Stimulated activated CD4-positive, alpha-beta T cell treated with anti-CD3 and anti-CD28 coated beads, TNF-alpha, amount 100 ng/mL, for 4 hours (primary cell): ENCODE results near the gene EIF4G3.
"Not testable (repeated sequence)": the region's sequence is repeated elsewhere in the genome, so short reads cannot be mapped to it uniquely, and the experiment has no call there.

ENCODE experiments used
- DNase-seq, 3 experiments: peaks; one replicate each; pipeline ENCODE4 v3.0.0-alpha.2; 2020; ENCODE audit warnings: low read depth in 3 of 3

Gene EIF4G3

GRCh38 chr1:20882837-20883236 lies 293.9 kb downstream of the EIF4G3 start:
- no peak for DNase-seq

DNA sequence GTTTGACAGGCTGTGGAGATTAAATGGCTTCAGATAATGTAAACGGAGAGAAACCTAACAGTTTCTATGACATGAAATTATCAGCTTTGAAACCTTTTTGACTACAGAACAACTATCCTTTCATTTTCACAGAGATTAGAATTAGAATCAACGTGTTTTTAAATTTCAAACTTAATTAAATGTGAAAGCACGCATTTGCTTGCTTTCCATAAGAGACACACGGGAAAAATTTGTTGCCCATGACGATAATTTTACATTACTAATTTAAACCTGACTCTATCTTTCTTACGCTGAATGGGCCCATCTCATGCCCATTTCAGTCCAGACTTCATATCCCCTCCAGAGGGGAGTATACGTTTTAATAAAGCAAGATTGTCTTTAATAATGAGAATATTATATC lies 297.9 kb downstream of the EIF4G3 start:
- no peak for DNase-seq

DNA sequence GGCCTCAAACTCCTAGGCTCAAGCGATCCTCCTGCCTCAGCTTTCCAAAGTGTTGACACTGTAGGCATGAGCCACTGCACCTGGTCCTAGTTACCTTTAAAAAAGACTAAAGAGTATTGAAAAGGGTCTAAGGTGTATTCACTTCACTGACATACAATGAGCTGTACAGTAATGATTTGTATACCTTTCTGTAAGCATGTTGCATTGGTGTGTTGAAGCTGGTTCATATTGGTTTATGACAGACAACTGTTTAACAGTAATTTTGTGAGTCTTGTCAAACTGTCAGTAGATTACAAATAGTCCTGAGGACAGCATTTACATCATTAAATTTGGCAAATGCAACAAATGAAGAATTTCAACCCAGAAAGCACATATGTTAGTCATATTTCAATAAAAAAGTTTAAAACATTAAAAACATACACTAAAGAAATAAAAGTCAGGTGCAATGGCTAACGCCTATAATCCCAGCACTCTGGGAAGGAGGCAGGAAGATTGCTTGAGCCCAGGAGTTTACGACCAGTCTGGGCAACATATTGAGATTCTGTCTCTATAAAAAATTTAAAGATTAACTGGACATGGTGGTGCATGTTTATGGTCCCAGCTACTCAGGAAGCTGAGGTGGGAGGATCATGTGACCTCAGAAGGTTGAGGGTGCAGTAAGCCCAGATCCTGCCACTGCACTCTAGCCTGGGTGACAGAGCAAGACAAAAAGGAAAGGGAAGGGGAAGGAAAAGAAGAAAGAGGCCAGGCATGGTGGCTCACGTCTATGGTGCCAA lies 301.3 kb downstream of the EIF4G3 start:
- no peak for DNase-seq

DNA sequence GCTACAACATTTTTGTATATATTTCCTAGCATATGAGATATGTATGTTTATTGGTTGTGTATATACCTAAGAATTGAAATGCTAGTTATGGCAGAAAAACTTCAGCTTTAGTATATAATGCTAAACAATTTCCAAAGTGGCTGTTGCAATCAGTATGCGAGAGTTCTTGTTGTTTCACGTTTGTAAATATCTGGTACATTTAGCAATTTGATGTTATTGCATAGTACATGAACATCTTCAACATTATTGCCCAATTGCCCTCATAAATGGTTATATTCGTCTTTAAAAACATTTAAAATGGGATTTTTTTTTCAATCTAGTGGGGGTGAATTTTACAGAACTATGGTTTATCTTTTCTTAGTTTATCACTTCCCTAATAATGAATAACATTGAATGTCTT lies 303.4 kb downstream of the EIF4G3 start:
- no peak for DNase-seq

DNA sequence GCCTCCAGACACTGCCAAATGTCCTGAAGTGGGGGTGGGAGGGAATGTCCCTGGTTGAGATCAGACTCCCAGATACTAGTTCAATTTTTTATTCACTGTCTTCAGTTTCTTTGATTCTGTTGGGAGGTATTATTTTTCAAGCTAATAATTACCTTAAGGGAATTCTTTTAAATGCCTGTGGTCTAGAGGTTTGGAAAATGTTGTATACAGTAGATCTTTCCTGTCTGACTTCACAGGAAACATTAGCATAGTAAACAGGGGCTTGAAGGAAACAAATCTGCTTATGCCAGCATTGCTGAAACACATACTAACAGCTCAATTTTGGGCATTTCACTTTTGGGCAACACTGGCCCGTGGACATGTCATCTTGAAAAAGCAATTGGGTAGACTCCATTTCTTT lies 305.3 kb downstream of the EIF4G3 start:
- no peak for DNase-seq

DNA sequence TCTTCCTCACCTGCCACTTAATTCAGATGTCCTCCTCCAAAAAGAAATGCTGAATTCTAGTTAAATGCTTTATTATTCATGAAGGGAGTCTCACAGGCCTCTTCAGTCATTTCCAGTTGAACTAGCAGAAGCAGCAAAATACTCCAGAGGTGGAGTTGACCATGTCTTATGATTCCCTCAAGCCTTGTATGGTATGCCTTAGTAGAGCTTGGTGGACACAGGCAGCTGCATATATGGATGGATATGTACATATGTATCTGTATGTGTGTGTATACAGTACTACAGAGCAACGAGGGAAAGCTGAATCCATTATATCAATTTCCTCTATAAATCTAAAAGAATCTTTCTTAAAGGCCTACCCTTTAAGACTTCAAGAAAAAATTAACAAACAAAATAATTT lies 306.0 kb downstream of the EIF4G3 start:
- DNase-seq, result no peak

- no peak for DNase-seq
Observed at GRCh38 chr1:20868263-20868662, 308.4 kb downstream of the EIF4G3 start.

DNA sequence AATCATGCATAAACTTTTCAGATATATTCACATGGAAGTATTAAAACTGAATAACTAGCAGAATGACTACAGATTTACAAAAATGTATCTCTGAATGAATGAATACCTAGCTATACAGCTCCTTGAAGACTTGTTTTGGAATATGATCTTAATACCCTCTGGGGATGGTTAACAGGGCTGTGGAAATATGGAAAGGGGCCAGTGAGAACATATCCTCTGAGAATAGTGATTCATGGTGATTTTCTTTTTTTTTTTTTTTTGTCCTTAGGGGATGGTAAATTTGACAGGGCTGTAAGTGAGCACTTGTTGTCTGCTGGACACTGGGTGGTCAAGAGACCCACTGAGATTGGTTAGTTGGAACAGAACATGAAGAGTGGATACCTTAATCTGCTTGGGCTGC lies 308.9 kb downstream of the EIF4G3 start:
- no peak for DNase-seq

DNA sequence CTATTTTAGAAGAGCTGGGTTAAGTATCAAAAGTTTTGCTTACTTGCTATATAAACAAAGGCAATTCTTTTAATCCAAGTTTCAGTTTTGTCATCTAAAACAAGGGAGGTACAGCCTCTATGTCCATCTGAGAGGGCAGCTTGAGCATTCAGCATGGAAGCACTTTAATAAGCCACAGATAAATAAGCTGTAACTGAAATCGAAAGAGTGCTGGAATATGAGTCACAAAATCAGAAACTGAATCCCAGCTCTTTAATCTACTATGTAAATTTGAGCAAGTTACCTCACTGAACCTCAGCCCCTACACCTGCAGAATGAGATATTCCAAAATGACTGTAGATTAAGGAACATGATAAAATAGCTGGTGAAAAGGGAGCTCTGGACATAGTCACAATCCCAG lies 309.6 kb downstream of the EIF4G3 start:
- DNase-seq, result no peak

- no peak for DNase-seq
Observed at GRCh38 chr1:20865001-20865400, 311.7 kb downstream of the EIF4G3 start.

- no peak for DNase-seq
Observed at GRCh38 chr1:20854529-20854928, 322.2 kb downstream of the EIF4G3 start.

GRCh38 chr1:20851791-20852190 lies 324.9 kb downstream of the EIF4G3 start:
- DNase-seq, result not testable (repeated sequence)

DNA sequence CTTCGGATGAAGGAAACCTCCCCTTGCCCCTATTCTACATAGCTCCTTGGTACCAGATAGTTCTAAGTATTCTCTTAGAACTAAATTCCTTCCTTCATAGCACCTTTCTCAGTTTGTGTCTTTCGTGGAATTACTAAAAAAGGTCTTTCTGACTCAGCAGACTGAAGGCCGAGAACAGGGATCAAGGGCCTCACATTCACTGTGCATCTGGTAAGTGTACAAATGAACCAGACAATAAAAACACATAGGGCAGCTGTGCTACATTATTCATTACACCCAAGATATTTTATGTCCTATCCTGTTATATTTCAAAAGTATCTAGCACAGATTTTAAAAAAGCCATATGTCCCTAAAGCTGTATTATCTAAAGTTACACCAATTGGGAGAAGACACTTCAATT lies 326.7 kb downstream of the EIF4G3 start:
- no peak for DNase-seq

GRCh38 chr1:20849100-20849499 lies 327.6 kb downstream of the EIF4G3 start:
- DNase-seq, result no peak

DNA sequence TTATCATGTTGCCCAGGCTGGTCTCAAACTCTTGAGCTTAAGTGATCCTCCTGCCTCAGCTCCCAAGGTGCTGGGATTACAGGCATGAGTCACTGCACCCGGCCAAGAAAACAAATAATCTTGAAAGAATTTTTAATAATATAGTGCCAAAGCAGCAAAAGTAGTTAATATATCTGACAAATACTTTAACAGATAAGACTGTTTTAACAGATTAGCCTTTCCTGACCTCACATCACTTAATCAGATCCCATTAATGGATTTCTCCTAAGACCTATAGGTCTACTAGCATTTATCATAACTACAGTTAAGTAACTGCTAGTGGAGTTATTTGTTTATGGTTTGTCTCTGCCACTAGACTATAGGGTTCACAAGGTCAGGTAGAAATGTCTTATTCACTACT lies 328.5 kb downstream of the EIF4G3 start:
- no peak for DNase-seq

DNA sequence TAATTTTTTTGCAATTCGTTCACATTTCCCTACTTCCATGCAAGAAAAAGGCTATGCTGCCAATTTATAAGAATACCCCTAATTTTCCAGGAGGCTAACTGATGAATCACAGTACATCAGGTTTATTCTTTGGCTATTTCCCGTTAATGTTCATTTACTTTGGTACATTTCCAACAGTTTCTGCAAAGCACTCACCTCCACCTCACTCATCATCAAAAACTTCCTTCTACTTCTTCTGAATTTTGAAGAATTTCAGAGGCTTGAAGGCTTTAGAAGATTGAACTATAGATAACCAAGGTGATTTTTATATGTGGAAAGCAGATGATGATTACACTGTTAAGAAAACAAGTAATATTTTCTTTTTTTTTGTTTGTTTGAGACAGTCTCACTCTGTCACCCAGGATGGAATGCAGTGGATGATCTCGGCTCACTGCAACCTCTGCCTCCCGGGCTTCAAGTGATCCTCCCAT lies 329.1 kb downstream of the EIF4G3 start:
- no peak for DNase-seq

DNA sequence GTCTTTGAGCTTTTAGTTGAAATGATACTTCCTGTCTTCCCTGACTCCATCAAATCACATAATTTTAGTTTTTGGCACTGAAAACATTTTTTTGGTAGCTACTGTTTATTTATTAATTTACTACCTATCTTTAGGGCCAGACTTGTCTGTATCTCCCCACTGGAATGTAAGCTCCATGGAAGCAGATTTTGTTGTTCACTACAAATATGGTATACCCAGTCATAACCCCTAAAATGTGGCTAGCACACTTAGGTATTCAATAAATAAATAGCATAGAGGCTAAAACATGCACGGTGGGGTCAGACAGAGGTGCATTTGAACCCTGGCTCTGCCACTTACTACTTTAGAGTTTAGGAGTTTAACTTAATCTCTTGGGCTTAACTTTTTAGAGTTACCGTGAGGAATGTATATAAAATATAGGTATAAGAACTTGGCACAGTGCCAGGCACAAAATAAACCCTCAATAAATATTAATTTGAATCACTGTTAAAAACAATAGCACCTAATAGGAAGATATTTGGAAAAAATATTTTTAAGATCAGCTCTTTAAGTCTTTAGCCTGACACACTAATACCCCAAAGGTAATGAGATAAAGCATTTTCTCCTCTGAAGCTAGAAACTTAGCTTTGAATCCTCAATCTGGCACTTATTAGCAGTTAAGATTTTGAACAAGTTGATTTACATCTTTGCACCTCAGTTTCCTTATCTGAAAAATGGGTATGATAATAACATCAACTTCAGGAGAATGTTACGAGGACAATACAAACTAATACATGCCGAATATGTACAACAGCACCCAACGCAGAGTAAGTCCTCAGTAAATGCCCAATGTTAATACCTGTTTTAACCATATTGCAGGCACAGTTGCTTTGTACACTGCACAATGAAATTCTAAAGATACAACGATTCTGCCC lies 330.0 kb downstream of the EIF4G3 start:
- DNase-seq, result no peak

DNA sequence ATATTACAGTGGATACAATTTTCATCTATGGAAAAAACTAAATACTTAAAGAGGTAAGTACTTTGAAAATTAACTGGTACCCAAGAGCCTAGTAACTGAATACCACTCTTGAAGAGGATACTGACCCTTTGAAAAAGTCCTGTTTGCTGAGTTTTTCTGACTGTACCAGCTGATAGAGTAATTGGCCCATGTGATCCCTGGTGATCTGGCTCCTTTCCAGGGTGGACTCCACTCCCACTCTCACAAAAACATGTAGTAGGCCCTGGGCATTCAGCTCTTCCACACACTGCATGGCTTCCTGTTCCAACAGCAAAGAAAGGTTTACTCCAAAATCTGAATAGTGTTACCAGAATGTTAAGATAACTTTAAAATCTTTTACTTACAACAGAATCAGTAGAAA lies 336.0 kb downstream of the EIF4G3 start:
- no peak for DNase-seq

DNA sequence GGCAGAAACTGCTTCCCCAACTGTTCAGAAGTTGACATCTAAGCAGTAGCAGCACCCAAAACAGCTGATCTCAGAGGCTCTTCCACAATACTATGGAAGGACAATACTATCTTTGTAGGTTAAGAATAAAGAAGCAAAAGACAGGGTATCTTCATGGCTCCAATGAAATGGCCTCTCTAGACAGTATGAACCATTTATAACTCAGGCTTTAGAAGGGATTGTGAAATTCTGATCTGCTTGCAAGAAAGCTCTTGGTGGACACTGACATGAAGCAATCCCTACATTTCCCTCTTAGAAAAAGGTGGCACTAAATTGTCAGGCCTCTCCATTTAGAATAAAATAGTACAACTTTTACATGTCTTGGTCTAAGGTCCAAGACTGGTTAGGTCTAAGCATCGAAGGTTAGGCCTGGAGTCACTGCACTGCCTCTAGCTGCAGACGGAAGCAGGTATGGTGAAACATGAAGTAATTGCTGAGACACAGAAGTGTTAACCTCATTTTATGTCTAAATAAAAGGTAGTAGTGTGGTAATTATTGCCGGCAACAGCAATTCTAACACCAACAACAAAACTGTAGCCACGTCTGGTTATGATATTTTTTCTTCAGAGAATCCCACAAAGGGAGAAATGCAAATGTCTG lies 339.0 kb downstream of the EIF4G3 start:
- no peak for DNase-seq

DNA sequence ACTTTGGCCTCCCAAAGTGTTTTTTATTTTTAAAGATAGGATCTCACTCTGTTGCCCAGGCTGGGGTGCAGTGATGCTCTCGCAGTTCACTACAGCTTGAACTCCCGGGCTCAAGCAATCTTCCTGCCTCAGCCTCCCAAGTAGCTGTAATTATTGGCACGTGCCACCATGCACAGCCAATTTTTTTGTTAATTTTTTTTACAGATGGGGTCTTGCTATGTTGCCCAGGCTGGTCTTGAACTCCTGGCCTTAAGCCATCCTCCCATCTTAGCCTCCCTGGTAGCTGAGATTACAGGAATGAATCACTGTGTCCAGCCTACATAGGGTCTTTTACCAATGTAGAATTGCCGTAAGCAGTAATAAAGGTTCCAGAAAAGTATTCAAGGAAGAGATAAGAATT lies 340.5 kb downstream of the EIF4G3 start:
- DNase-seq, result no peak

DNA sequence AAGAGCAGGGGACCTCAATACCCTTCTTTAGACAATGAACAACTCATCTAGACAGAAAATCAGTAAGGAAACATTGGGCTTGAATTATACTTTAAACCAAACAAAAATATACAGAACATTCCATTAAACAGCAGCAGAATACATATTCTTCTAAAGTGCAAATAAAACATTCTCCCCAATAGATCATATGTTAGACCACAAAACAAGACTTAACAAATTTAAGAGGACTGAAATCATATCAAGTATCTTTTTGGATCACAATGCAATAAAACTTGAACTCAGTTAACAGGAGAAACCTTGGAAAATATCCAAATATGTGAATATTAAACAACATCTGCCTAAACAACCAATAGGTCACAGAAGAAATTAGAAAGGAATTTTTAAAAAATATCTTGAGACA lies 341.9 kb downstream of the EIF4G3 start:
- DNase-seq, result no peak

GRCh38 chr1:20834192-20834591 lies 342.5 kb downstream of the EIF4G3 start:
- no peak for DNase-seq
